Measurements from ENCODE around the gene WDR18.
"Not testable (repeated sequence)": the region's sequence is repeated elsewhere in the genome, so short reads cannot be mapped to it uniquely, and the experiment has no call there.

Gene WDR18

GRCh38 chr19:950352-951066 lies 33.6 kb upstream of the WDR18 start:
- no peak for DNase-seq

DNA sequence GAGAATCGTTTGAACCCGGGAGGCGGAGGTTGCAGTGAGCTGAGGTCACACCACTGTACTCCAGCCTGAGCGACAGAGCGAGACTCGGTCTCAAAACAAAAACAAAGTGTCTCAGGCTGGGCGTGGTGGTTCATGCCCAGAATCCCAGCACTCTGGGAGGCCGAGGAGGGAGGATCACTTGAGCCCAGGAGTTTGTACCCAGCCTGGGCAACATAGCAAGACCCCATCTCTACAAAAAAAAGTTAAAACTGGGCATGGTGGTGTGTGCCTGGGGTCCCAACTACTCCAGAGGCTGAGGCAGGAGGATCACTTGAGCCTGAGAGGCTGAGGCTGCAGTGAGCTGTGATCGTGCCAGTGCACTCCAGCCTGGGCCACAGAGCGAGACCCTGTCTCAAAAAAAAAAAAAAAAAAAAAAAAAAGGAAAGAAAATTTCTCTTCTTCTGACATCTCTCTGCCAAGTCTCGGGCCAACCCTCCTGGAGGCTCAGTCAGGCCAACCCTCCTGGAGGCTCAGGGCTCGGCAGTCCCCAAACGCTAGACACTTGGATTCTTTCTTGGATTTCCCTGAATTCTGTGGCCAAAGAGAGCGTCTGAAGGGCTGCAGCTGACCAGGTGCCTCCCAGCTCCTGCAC lies 32.0 kb upstream of the WDR18 start:
- no peak for DNase-seq

DNA sequence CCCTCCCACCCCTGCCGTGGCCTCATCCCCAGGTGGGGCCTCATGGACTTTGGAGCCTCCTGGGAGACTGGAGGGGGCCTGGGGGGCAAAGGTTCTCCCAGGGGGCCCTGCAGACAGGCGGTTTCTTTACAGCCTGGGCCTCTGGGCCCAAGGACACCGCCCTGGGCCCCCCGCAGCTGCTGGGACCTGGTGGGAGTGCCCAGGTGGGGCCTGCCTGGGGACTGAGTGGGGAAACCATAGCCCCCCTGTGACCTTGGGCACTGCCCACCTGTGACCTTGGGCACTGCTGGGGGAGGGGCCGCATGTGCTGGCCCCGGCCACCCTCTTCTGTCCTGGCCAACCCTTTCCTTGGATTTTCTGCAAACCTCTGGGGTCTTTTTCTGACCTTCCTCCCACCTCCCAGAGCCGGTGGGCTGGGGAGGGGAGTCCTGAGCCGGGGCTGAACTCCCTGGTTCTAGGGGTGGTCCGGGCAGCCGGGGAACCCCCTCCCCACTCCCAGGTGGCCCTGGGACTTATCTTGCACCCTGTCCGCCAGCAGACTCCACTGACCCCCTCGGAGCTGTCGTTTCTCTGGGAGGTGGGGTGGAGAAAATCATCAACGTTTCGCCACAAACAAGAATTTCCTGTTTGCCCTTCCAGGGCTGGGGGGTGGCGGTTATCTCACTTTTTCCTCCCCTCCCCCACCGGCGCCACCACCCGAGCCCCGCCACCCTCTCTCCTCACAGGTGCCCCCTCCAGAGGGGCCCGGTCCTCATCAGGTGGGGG lies 31.3 kb upstream of the WDR18 start:
- DNase-seq, result peak; percentile 22

GRCh38 chr19:953445-954271 lies 30.5 kb upstream of the WDR18 start:
- DNase-seq, result no peak

- DNase-seq, result no peak
Observed at GRCh38 chr19:954272-954671, 29.9 kb upstream of the WDR18 start.

DNA sequence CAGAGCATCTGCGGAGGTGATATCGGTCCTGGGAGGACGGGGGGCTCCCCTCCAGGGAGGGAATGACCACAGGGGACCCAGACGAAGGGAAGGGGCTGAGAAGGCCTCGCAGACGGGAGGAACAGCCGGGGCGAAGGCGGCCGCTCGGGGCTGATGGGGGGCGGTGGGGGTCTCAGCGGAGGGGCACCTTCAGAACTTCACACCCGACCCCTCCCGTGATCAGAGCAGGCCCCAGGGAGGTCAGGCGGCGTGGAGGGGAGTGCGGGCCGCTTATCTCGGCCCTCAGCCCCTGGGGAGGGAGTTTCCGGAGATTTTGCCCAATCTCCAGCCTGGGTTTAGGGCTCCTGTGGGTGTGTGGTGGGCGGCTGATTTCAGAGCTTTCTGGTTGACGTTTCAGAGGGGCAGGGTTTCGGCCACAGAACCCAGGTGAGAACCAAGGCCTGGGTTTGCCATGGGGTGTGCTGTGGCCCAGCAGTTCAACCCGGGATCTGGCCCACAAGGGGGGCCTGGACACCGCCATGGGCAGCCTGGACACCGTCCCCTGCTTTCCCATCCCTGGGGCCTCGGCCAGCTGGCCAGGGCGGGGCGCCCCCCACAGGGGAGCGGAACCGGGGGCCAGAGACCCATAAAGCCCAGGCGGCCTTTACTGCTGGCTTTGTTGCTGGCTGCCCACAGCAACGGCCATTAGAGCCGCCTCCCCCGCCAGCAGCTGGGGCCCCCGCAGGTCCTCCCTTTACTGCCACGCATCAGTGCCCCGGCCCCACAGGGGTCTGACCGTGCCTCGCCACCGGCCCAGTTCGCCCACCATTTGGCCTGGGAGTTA lies 29.3 kb upstream of the WDR18 start:
- no peak for DNase-seq

DNA sequence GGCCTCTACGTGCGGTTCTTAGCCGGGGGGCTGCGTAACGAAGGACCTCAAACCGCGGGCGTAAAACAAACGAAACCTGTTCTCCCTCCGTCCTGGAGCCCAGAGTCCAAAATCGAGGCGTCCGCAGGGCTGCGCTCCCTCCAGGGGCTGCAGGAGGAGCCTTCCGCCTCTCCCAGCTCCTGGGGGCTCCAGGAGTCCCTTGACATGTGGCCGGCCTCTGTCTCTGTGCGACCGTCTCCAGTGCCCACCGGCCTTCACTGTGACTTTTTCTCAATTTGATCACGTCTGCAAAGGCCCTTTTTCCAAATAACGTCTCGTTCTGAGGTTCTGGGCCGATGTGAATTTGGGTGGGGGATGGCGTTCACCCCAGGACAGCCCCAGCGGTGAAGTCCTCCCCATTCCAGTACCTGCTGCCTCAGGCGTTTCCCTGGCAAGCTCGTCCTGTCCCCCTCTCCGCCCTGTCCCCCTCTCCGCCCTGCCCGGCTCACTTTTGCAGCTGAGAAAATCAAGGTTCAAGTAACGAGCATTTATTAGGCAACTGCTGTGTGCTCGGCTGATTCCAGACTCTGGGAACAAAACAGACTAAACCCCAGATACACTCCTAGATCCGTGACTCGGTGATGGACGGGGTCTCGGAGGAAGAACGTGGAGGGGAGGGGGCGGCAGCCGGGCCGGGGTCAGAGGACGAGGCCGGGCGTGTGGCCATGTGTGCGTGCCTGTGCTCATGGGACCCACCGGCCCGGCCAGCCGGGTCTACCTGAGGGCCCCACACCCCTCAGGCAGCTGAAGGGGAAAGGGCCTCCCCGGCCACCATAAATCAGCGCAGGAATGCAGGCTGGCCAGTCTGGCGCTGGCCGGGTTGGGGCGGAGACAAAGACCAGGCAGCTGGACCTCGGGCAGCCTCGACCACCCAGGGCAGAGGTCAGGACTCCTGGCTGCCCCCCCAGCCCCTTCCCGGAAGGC lies 28.1 kb upstream of the WDR18 start:
- DNase-seq, result no peak

GRCh38 chr19:956766-957440 lies 27.2 kb upstream of the WDR18 start:
- no peak for DNase-seq

DNA sequence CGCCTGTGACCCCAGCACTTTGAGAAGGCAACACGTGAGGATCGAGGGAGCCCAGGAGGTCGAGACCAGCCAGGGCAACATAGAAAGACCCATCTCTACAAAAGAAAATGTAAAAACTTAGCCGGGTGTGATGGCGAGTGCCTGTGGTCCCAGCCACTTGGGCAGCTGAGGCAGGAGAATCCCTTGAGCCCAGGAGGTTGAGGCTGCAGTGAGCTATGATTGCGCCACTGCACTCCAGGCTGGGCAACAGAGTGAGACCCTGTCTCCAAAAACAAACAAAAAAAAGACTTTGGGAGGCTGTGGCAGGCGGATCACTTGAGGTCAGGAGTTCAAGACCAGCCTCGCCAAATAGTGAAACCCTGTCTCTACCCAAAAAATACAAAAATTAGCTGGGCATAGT lies 26.6 kb upstream of the WDR18 start:
- DNase-seq, result not testable (repeated sequence)

GRCh38 chr19:958967-959855 lies 24.9 kb upstream of the WDR18 start:
- no peak for DNase-seq

- no peak for DNase-seq
Observed at GRCh38 chr19:960020-960419, 24.1 kb upstream of the WDR18 start.

- DNase-seq, result no peak
Observed at GRCh38 chr19:960601-960938, 23.6 kb upstream of the WDR18 start.

DNA sequence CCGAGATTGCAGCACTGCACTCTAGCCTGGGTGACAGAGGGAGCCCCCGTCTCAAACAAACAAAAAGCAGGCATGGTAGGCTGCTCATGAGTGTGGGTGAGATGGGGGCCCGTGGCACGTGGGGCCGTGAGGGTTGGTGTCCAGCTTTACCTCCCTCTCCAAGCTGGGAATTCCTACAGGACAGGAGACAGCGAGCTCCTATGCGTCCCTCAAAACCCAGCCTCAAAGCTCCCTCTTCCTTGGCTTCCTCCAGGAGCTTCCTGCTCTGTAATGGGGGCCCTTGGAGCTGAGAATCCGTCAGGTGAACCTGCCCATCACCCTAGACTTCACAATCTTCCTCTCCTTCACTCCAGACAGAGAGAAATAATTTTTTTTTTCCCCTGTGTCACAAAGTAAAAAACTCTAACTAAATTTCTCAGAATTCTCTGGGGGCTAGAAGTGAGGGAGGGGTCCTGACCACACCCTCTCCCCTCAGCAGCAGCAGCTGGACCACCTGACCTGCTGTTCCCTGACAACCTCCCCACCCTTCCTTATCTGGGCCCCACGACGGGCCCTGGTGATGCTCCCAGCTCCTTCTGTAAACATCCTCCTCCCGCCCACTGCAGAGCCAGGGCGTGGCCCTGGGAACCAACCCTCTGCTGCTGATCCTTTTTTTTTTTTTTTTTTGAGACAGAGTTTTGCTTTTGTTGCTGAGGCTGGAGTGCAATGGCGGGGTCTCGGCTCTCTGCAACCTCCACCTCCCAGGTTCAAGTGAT lies 22.1 kb upstream of the WDR18 start:
- no peak for DNase-seq

- DNase-seq, result no peak
Observed at GRCh38 chr19:962683-963400, 21.3 kb upstream of the WDR18 start.

DNA sequence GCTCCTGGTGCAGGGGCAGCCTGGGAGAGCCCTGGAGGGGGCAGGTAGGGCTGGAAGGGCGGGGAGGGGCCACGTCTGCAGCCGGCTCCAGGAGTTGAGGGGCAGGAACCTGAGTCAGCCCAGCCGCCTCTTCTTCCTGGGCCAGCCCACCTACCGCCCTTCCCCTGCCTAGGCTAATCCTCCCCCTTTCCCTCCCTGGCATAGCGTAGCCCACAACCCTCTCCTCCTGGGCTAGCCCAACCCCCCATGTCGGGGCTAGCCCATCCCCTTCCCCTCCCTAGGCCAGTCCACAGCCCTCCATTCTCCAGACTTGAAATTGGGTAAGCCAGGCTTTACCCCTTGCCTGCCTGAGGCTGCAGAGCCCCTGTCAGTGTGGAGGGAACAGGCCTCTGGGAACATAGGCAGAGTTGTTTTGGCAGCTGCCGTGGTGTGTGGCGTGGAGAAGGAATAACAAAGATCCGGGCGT lies 20.6 kb upstream of the WDR18 start:
- DNase-seq, result no peak

DNA sequence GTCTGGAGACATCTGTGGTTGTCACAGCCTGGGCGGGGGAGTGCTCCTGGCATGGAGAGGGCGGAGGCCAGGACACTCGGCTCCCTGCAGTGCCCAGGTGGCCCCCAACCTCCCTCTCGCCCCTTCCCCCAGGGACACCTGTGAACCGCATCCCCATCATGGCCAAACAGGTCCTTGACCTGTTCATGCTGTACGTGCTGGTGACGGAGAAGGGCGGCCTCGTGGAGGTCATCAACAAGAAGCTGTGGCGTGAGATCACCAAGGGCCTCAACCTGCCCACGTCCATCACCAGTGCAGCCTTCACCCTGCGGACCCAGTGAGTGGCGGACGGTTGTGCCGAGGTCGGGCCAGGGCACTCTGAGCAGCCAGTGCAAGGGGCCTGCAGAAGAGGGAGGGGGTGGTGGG lies 20.0 kb upstream of the WDR18 start:
- no peak for DNase-seq

GRCh38 chr19:964761-965694 lies 19.1 kb upstream of the WDR18 start:
- no peak for DNase-seq

Data from CD4-positive, alpha-beta T cell treated with Interleukin-21 for 1 hour (primary cell).